Measurements from ENCODE around the gene SLC27A1.

Gene SLC27A1

DNA sequence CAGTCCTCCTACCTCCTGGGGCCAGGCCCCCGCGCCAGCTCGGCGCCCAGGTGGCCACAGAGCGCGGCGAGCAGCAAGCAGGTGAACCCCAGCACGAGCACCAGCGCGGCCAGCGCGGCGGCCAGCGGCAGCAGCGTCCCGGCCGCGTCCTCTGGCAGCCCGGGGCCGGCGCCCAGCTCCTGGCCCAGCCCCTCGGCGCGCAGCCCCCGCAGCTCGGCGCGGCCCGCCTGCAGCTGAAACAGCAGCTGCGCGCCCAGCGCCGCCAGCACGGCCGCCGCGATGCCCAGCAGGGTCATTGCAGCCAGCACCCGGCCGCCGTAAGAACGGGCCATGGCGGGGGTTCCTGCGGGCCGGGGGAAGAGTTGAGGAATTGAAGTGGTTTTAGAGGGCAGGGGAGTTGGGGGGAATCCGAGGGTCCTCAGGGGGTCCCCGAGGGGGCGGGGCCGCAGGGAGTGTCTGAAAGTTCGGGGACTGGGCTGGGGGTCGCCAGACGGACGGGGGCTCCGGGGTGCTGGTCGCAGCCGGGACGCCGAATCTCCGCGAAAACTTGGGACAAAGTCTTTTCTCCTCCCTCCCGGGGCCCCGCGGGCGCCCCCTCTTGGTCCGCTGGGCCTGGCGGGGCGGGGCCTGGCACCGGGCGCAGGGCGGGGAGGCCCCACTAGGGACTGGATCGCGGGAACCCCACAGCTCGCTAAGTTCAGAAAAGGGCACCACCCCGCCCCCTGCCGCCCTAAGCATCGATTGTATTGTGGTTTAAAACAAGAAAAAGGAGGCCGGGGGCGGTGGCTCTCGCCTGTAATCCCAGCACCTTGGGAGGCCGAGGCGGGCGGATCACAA lies 22.0 kb upstream of the SLC27A1 start, which contains the start of gene TMEM221 (continued):
- TF ChIP-seq, protein P1, sequence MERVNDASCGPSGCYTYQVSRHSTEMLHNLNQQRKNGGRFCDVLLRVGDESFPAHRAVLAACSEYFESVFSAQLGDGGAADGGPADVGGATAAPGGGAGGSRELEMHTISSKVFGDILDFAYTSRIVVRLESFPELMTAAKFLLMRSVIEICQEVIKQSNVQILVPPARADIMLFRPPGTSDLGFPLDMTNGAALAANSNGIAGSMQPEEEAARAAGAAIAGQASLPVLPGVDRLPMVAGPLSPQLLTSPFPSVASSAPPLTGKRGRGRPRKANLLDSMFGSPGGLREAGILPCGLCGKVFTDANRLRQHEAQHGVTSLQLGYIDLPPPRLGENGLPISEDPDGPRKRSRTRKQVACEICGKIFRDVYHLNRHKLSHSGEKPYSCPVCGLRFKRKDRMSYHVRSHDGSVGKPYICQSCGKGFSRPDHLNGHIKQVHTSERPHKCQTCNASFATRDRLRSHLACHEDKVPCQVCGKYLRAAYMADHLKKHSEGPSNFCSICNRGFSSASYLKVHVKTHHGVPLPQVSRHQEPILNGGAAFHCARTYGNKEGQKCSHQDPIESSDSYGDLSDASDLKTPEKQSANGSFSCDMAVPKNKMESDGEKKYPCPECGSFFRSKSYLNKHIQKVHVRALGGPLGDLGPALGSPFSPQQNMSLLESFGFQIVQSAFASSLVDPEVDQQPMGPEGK (tag by site-specific recombination; IDR thresholded peaks at IDR 0.05), result peak; percentile 53
- TF ChIP-seq EGR2 (tag by site-specific recombination; IDR thresholded peaks at IDR 0.05; ENCODE audit: low read depth), result no peak
- TF ChIP-seq, protein P2, sequence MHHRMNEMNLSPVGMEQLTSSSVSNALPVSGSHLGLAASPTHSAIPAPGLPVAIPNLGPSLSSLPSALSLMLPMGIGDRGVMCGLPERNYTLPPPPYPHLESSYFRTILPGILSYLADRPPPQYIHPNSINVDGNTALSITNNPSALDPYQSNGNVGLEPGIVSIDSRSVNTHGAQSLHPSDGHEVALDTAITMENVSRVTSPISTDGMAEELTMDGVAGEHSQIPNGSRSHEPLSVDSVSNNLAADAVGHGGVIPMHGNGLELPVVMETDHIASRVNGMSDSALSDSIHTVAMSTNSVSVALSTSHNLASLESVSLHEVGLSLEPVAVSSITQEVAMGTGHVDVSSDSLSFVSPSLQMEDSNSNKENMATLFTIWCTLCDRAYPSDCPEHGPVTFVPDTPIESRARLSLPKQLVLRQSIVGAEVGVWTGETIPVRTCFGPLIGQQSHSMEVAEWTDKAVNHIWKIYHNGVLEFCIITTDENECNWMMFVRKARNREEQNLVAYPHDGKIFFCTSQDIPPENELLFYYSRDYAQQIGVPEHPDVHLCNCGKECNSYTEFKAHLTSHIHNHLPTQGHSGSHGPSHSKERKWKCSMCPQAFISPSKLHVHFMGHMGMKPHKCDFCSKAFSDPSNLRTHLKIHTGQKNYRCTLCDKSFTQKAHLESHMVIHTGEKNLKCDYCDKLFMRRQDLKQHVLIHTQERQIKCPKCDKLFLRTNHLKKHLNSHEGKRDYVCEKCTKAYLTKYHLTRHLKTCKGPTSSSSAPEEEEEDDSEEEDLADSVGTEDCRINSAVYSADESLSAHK (tag by site-specific recombination; IDR thresholded peaks at IDR 0.05), result no peak
- TF ChIP-seq, protein P3, sequence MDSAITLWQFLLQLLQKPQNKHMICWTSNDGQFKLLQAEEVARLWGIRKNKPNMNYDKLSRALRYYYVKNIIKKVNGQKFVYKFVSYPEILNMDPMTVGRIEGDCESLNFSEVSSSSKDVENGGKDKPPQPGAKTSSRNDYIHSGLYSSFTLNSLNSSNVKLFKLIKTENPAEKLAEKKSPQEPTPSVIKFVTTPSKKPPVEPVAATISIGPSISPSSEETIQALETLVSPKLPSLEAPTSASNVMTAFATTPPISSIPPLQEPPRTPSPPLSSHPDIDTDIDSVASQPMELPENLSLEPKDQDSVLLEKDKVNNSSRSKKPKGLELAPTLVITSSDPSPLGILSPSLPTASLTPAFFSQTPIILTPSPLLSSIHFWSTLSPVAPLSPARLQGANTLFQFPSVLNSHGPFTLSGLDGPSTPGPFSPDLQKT (IDR thresholded peaks at IDR 0.05; ENCODE audit: borderline replicate concordance, low read depth, low read length), result no peak
- TF ChIP-seq ZNF155 (tag by site-specific recombination; IDR thresholded peaks at IDR 0.05), result no peak
- no peak for TF ChIP-seq ZNF221 (tag by site-specific recombination; IDR thresholded peaks at IDR 0.05; ENCODE audit: borderline replicate concordance)
- TF ChIP-seq ZNF114 (tag by site-specific recombination; IDR thresholded peaks at IDR 0.05), result no peak
- no peak for TF ChIP-seq PRDM1 (tag by site-specific recombination; IDR thresholded peaks at IDR 0.05)
- TF ChIP-seq KLF16 (tag by site-specific recombination; IDR thresholded peaks at IDR 0.05), result no peak
- no peak for TF ChIP-seq ZNF777 (tag by site-specific recombination; IDR thresholded peaks at IDR 0.05; ENCODE audit: borderline replicate concordance)
- no peak for TF ChIP-seq BCL11A (tag by site-specific recombination; IDR thresholded peaks at IDR 0.05; ENCODE audit: low read depth)
- TF ChIP-seq, protein P4, sequence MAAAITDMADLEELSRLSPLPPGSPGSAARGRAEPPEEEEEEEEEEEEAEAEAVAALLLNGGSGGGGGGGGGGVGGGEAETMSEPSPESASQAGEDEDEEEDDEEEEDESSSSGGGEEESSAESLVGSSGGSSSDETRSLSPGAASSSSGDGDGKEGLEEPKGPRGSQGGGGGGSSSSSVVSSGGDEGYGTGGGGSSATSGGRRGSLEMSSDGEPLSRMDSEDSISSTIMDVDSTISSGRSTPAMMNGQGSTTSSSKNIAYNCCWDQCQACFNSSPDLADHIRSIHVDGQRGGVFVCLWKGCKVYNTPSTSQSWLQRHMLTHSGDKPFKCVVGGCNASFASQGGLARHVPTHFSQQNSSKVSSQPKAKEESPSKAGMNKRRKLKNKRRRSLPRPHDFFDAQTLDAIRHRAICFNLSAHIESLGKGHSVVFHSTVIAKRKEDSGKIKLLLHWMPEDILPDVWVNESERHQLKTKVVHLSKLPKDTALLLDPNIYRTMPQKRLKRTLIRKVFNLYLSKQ (tag by site-specific recombination; IDR thresholded peaks at IDR 0.05; ENCODE audit: borderline replicate concordance), result no peak
- TF ChIP-seq ZNF76 (tag by site-specific recombination; IDR thresholded peaks at IDR 0.05; ENCODE audit: borderline replicate concordance, low read depth), result no peak
- TF ChIP-seq WT1 (tag by site-specific recombination; IDR thresholded peaks at IDR 0.05), result no peak
- TF ChIP-seq OVOL3 (tag by site-specific recombination; IDR thresholded peaks at IDR 0.05), result no peak
- TF ChIP-seq ZNF366 (tag by site-specific recombination; conservative IDR thresholded peaks at IDR 0.05), result no peak; the same call in 1 of the 2 replicates
- no peak for TF ChIP-seq ZNF24 (tag by site-specific recombination; IDR thresholded peaks at IDR 0.05)
- TF ChIP-seq ZNF132 (tag by site-specific recombination; IDR thresholded peaks at IDR 0.05; ENCODE audit: borderline replicate concordance), result no peak
- TF ChIP-seq ZNF548 (tag by site-specific recombination; IDR thresholded peaks at IDR 0.05), result no peak
- TF ChIP-seq ZNF37A (tag by site-specific recombination; IDR thresholded peaks at IDR 0.05), result no peak
- no peak for TF ChIP-seq ZNF571 (tag by site-specific recombination; IDR thresholded peaks at IDR 0.05)
- TF ChIP-seq, protein P5, sequence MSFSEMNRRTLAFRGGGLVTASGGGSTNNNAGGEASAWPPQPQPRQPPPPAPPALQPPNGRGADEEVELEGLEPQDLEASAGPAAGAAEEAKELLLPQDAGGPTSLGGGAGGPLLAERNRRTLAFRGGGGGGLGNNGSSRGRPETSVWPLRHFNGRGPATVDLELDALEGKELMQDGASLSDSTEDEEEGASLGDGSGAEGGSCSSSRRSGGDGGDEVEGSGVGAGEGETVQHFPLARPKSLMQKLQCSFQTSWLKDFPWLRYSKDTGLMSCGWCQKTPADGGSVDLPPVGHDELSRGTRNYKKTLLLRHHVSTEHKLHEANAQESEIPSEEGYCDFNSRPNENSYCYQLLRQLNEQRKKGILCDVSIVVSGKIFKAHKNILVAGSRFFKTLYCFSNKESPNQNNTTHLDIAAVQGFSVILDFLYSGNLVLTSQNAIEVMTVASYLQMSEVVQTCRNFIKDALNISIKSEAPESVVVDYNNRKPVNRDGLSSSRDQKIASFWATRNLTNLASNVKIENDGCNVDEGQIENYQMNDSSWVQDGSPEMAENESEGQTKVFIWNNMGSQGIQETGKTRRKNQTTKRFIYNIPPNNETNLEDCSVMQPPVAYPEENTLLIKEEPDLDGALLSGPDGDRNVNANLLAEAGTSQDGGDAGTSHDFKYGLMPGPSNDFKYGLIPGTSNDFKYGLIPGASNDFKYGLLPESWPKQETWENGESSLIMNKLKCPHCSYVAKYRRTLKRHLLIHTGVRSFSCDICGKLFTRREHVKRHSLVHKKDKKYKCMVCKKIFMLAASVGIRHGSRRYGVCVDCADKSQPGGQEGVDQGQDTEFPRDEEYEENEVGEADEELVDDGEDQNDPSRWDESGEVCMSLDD (tag by site-specific recombination; IDR thresholded peaks at IDR 0.05), result peak; percentile 63; the same call in 1 of the 2 replicates
- no peak for TF ChIP-seq ZNF544 (tag by site-specific recombination; IDR thresholded peaks at IDR 0.05)
- TF ChIP-seq MZF1 (tag by site-specific recombination; IDR thresholded peaks at IDR 0.05; ENCODE audit: borderline replicate concordance), result no peak
- TF ChIP-seq ZNF354C (tag by site-specific recombination; IDR thresholded peaks at IDR 0.05; ENCODE audit: borderline replicate concordance, low read depth), result no peak
- no peak for TF ChIP-seq SCRT1 (tag by site-specific recombination; IDR thresholded peaks at IDR 0.05; ENCODE audit: borderline replicate concordance)
- no peak for TF ChIP-seq ZNF394 (tag by site-specific recombination; IDR thresholded peaks at IDR 0.05; ENCODE audit: borderline replicate concordance)
- no peak for TF ChIP-seq REPIN1 (tag by site-specific recombination; IDR thresholded peaks at IDR 0.05; ENCODE audit: low read depth)
